ENCODE measurements around the gene CCR2. TPM values are rescaled to one million over a fixed set of nuclear protein-coding genes. Genes with fewer than 3 reads are reported as not detected.

Gene CCR2
- total and polyA plus RNA-seq, 2 experiments from 2014 or later: not detected

- DNase-seq (ENCODE audit: low spot score) (no peak), ATAC-seq (no peak)
- Mint-ChIP-seq H3K27ac (no peak overlapping the region), H3K4me3 (no peak overlapping the region), H3K27me3 (ENCODE audit: insufficient read depth, low read depth, poor library complexity) (no peaks in the 10 kb centered on the region), H3K9me3 (no peaks in the 10 kb centered on the region; the same call in 2 of the 3 replicates), H3K36me3 (ENCODE audit: low read depth) (no peaks in the 10 kb centered on the region), H3K4me1 (no peaks in the 10 kb centered on the region; the same call in 1 of the 3 replicates)
- Histone ChIP-seq H3K4me1 (ENCODE audit: insufficient read depth) (no peaks in the 10 kb centered on the region), H3K27me3 (ENCODE audit: insufficient read depth) (no peaks in the 10 kb centered on the region), H3K36me3 (ENCODE audit: insufficient read depth) (no peaks in the 10 kb centered on the region), H3K4me3 (no peak overlapping the region), H3K4me2 (no peak overlapping the region), H3K27ac (ENCODE audit: low read depth) (no peak overlapping the region), H3K79me2 (replicated peaks; ENCODE audit: insufficient read depth) (no peaks in the 10 kb centered on the region), H3K9me2 (ENCODE audit: insufficient read depth) (peaks cover 6% of the 10 kb centered on the region; the same call in 1 of the 2 replicates), H2AFZ (no peak overlapping the region), H3F3A (replicated peaks; ENCODE audit: low read depth) (no peaks in the 10 kb centered on the region), H4K20me1 (replicated peaks; ENCODE audit: insufficient read depth) (no peaks in the 10 kb centered on the region)
- TF ChIP-seq POLR2AphosphoS5 (IDR thresholded peaks at IDR 0.05; ENCODE audit: low read depth) (no peak), REST (IDR thresholded peaks at IDR 0.05; ENCODE audit: unreplicated experiment) (no peak), CREB1 (CRISPR knock-in tag; IDR thresholded peaks at IDR 0.05; ENCODE audit: low read depth) (no peak), NANOG (IDR thresholded peaks at IDR 0.05; ENCODE audit: borderline replicate concordance) (no peak), EZH2phosphoT487 (IDR thresholded peaks at IDR 0.05; ENCODE audit: unreplicated experiment) (no peak), ZNF114 (CRISPR knock-in tag; IDR thresholded peaks at IDR 0.05) (no peak), ZNF331 (CRISPR knock-in tag; IDR thresholded peaks at IDR 0.05; ENCODE audit: low read depth) (no peak), EZH2 (IDR thresholded peaks at IDR 0.05; ENCODE audit: low read depth, unreplicated experiment) (no peak), JUNB (IDR thresholded peaks at IDR 0.05; ENCODE audit: unreplicated experiment) (no peak), STAT1 (IDR thresholded peaks at IDR 0.05; ENCODE audit: unreplicated experiment) (no peak), ZNF462 (CRISPR knock-in tag; IDR thresholded peaks at IDR 0.05) (no peak)
- TF ChIP-seq, protein P1, sequence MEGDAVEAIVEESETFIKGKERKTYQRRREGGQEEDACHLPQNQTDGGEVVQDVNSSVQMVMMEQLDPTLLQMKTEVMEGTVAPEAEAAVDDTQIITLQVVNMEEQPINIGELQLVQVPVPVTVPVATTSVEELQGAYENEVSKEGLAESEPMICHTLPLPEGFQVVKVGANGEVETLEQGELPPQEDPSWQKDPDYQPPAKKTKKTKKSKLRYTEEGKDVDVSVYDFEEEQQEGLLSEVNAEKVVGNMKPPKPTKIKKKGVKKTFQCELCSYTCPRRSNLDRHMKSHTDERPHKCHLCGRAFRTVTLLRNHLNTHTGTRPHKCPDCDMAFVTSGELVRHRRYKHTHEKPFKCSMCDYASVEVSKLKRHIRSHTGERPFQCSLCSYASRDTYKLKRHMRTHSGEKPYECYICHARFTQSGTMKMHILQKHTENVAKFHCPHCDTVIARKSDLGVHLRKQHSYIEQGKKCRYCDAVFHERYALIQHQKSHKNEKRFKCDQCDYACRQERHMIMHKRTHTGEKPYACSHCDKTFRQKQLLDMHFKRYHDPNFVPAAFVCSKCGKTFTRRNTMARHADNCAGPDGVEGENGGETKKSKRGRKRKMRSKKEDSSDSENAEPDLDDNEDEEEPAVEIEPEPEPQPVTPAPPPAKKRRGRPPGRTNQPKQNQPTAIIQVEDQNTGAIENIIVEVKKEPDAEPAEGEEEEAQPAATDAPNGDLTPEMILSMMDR (conservative IDR thresholded peaks at IDR 0.05; ENCODE audit: low read depth in 2 of 2): no peak
- TF ChIP-seq, protein P2, sequence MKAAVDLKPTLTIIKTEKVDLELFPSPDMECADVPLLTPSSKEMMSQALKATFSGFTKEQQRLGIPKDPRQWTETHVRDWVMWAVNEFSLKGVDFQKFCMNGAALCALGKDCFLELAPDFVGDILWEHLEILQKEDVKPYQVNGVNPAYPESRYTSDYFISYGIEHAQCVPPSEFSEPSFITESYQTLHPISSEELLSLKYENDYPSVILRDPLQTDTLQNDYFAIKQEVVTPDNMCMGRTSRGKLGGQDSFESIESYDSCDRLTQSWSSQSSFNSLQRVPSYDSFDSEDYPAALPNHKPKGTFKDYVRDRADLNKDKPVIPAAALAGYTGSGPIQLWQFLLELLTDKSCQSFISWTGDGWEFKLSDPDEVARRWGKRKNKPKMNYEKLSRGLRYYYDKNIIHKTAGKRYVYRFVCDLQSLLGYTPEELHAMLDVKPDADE (IDR thresholded peaks at IDR 0.05): no peak
Observed at GRCh38 chr3:46358466-46358865, 4.6 kb downstream of the CCR2 start.

Measured in GM23338 (cell line).